Right atrium auricular region (tissue), 2 donors: ENCODE results near the gene PTGER4. TPM values are rescaled to one million over a fixed set of nuclear protein-coding genes. Genes with fewer than 3 reads are reported as not detected.

Experiments used
- DNase-seq: peaks from one replicate; pipeline ENCODE4 v3.0.0-alpha.2; 2019; ENCODE audit warnings: low spot score
- H3K27ac ChIP-seq, 2 donors: fragments of 200-600 bp; sonication (generic); 1 replicate in 1 of 2; 2 replicates in 1 of 2; pipeline ENCODE4 v1.5.1; 2016 to 2019
- H3K27me3 ChIP-seq, 2 donors: fragments of 200-600 bp; sonication (generic); one replicate each; pipeline versions ENCODE4 v1.5.1 to v1.6.0; 2017 to 2019
- H3K36me3 ChIP-seq: fragments of 200-600 bp; sonication (generic); one replicate; pipeline ENCODE4 v1.5.1; 2016
- H3K4me1 ChIP-seq, 2 donors: fragments of 200-600 bp; sonication (generic); one replicate each; pipeline versions ENCODE4 v1.5.1 to v1.6.0; 2017 to 2019
- H3K4me3 ChIP-seq, 2 donors: fragments of 200-600 bp; sonication (generic); 1 replicate in 1 of 2; 2 replicates in 1 of 2; pipeline ENCODE4 v1.5.1; 2017 to 2019; ENCODE audit warnings: mild to moderate bottlenecking in 1 of 2, moderate library complexity in 1 of 2
- H3K9me3 ChIP-seq, 2 donors: fragments of 200-600 bp; sonication (generic); one replicate each; pipeline ENCODE4 v1.5.1; 2019
- total RNA-seq, 2 donors: library from RNA; depleted of rRNA; stranded (reverse); fragments of >200 nt; gene quantifications; one replicate each; pipeline ENCODE4 v1.1.0, GENCODE V29; 2016
- TF ChIP-seq, protein P1 (sequence below), 2 donors: fragments of 200-600 bp; sonication (generic); IDR thresholded peaks; one replicate each; pipeline ENCODE4 v1.5.1; 2019; ENCODE audit warnings: antibody characterized with exemption in 2 of 2

Gene PTGER4
- total RNA-seq, 2 donors from 2014 or later: 7.3 to 22.0 TPM

DNA sequence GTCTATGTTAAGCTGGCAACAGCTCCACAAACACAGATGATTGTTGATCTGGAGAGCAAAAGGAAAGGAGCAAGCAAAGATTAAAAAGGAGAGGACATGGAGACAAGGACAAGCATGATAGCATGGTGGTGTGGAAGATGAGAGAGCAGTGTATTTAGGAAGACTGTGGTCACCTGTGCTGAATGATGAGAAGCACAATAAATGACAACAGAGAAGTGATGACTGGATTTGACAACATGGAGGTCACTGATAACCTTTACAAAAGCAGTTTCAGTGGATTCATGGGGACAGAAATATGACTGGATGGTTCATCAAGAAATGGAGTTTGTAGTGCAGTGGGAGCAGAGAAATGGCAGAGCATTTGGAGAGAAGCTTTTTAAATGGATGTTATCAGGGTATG is 55.9 kb downstream of the PTGER4 start:
- peaks cover 0 to 27% of the 10 kb centered on the region in 2 donors for H3K4me1 ChIP-seq
- no peak overlapping the region for H3K27ac ChIP-seq

DNA sequence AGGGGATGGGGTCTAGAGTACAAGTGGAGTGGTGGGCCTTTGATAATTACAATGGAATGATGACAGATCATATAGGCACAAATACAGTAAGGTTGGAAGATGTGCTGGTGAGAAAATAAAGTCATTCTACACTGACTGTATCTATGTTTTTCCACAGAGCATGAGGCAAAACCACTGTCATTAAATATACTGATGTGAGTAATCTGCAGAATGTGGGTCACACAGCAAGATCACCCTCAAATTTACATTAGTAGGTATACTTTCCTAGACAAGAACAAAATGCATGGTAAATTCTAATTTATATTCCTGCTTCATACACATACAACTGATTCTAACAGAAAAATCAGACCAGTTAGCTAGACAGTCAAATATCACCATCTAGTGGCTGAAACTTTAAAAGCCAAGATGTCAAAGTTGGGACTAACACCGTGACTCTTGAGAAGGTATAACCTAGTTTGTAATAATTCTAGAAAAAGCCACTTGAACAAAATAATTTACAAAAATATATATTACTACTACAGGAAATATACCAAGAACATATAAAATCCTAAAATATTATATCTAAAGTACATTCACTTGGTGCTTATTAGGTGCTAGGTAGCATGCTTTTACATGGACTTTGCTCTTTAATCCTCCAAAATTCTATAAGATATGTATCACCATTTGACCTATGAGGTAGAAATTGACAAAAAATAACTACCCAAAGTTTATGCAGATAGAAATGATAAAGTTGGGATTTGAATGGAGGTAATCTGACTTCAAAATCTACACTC is 56.6 kb downstream of the PTGER4 start:
- Histone ChIP-seq H3K36me3 (peaks cover 13% of the 10 kb centered on the region), H3K27ac (no peak overlapping the region), H3K27me3 (no peaks in the 10 kb centered on the region), H3K4me3 (no peak overlapping the region), H3K4me1 (peaks cover 0 to 27% of the 10 kb centered on the region in 2 donors), H3K9me3 (peaks cover 0 to 4% of the 10 kb centered on the region in 2 donors)
- DNase-seq: no peak
- TF ChIP-seq, protein P1, sequence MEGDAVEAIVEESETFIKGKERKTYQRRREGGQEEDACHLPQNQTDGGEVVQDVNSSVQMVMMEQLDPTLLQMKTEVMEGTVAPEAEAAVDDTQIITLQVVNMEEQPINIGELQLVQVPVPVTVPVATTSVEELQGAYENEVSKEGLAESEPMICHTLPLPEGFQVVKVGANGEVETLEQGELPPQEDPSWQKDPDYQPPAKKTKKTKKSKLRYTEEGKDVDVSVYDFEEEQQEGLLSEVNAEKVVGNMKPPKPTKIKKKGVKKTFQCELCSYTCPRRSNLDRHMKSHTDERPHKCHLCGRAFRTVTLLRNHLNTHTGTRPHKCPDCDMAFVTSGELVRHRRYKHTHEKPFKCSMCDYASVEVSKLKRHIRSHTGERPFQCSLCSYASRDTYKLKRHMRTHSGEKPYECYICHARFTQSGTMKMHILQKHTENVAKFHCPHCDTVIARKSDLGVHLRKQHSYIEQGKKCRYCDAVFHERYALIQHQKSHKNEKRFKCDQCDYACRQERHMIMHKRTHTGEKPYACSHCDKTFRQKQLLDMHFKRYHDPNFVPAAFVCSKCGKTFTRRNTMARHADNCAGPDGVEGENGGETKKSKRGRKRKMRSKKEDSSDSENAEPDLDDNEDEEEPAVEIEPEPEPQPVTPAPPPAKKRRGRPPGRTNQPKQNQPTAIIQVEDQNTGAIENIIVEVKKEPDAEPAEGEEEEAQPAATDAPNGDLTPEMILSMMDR (IDR thresholded peaks at IDR 0.05): peak in 1 of 2 donors; percentile 82

More for the DNA sequence above, 55.9 kb downstream of the PTGER4 start:
- H3K36me3 ChIP-seq: peaks cover 6% of the 10 kb centered on the region
- no peaks in the 10 kb centered on the region for H3K27me3 ChIP-seq
- no peak overlapping the region for H3K4me3 ChIP-seq
- no peak for DNase-seq
- peaks cover 0 to 4% of the 10 kb centered on the region in 2 donors for H3K9me3 ChIP-seq
- TF ChIP-seq, protein P1 (IDR thresholded peaks at IDR 0.05): no peak

GRCh38 chr5:40738502-40738901 is 58.8 kb downstream of the PTGER4 start:
- peaks cover 0 to 20% of the 10 kb centered on the region in 2 donors for H3K4me1 ChIP-seq
- DNase-seq: no peak
- peaks cover 0 to 4% of the 10 kb centered on the region in 2 donors for H3K9me3 ChIP-seq
- H3K36me3 ChIP-seq: peaks cover 18% of the 10 kb centered on the region
- no peaks in the 10 kb centered on the region for H3K27me3 ChIP-seq
- no peak overlapping the region for H3K27ac ChIP-seq
- no peak overlapping the region for H3K4me3 ChIP-seq
- TF ChIP-seq, protein P1 (IDR thresholded peaks at IDR 0.05): no peak

Other genes with a start within 250 kb of the PTGER4 start
- gene TTC33, start 76.0 kb downstream of the PTGER4 start, total RNA-seq: 10 to 100 TPM; 10.2 to 16.7 TPM
- 10 to 100 TPM; 43.0 to 52.5 TPM for gene PRKAA1, start 118.5 kb downstream of the PTGER4 start, total RNA-seq
- 10 to 100 TPM; 51.2 to 95.3 TPM for gene RPL37, start 155.3 kb downstream of the PTGER4 start, total RNA-seq
- gene CARD6, start 161.5 kb downstream of the PTGER4 start, total RNA-seq: 10 to 100 TPM in 1 of 2 donors, 1 to 10 TPM in 1; 8.0 to 10.8 TPM
- 100 to 1,000 TPM; 176 to 687 TPM for gene C7, start 229.6 kb downstream of the PTGER4 start, total RNA-seq